Epithelial cell of proximal tubule (primary cell): ENCODE data around the gene TTC39B. TPM values are rescaled to one million over a fixed set of nuclear protein-coding genes. Genes with fewer than 3 reads are reported as not detected.

Experiments used
- DNase-seq: peaks from one replicate; pipeline ENCODE4 v3.0.0-alpha.2; 2011; ENCODE audit warnings: low read depth
- H3K4me3 ChIP-seq: 2 replicates; pipeline ENCODE4 v1.5.1; 2011; ENCODE audit warnings: low read depth, mild to moderate bottlenecking, low read length
- total RNA-seq: library from RNA; depleted of rRNA; stranded (reverse); fragments of >200 nt; gene quantifications from 2 replicates; pipeline ENCODE4 v1.2.3, GENCODE V29; 2015
- TF ChIP-seq, protein P1 (sequence below): conservative IDR thresholded peaks from 2 replicates; pipeline ENCODE4 v1.5.1; 2012; ENCODE audit warnings: low read depth, mild to moderate bottlenecking, low read length

Gene TTC39B
- total RNA-seq, 1 donor from 2014 or later = 5.2 TPM

DNA sequence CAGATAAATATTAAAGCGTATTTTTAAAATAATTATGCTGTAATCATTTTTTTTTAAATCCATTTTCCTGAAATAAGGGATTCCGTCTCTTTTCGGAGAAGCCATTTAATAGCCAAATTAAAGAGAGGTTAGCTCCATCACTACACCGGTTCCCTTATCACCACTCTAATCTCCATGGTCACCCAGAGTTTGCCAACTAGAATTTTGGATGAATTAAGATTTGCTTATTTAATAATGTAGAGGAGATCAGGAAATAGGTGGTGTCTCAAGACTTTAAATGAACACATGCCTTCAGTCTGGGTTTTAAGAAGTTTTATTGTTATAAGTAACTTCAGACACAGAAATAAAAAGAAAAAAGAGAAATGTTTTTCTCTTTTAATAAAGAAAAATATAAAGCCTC is 151.7 kb downstream of the TTC39B start:
- no peak for DNase-seq
- TF ChIP-seq, protein P1, sequence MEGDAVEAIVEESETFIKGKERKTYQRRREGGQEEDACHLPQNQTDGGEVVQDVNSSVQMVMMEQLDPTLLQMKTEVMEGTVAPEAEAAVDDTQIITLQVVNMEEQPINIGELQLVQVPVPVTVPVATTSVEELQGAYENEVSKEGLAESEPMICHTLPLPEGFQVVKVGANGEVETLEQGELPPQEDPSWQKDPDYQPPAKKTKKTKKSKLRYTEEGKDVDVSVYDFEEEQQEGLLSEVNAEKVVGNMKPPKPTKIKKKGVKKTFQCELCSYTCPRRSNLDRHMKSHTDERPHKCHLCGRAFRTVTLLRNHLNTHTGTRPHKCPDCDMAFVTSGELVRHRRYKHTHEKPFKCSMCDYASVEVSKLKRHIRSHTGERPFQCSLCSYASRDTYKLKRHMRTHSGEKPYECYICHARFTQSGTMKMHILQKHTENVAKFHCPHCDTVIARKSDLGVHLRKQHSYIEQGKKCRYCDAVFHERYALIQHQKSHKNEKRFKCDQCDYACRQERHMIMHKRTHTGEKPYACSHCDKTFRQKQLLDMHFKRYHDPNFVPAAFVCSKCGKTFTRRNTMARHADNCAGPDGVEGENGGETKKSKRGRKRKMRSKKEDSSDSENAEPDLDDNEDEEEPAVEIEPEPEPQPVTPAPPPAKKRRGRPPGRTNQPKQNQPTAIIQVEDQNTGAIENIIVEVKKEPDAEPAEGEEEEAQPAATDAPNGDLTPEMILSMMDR = no peak
- no peak overlapping the region for H3K4me3 ChIP-seq

DNA sequence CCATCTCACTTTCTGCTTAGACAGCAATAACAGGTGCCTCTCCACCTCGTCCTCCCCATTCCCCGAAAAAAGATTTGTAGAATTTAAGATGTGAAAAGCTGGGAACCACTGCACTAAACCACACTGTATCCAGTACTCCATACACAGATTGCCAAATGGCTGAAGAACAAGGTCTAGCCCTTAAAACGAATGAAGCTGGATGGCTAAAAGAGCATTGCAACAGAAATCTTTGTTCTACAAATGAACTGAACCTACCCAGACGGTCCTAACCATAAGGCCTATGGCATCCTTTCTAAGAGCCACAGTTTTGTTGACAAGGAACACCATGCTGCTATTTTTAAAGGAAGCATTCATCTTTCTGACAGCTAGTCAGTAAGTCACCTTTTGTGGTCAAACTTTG is 152.3 kb downstream of the TTC39B start:
- no peak for DNase-seq
- H3K4me3 ChIP-seq = no peak overlapping the region
- TF ChIP-seq, protein P1 = no peak

DNA sequence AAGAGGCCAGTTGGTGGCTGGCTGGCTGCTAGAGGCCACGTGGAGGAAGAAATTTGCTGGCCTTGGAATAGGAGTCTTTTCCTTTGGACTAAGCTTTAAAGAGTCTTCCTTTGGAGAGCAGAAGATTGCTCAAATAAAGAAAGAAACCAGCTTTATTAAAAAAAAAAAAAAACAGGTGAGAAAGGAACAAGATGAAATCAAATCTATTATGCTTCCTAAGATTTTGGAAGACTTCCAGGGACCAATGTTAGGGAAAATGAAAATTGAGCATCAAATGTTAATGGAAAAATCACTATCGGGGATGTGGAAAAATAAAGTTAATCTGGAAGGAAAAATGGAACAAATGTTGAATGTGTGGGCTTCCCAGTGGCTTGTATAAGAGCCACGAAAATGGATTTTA is 153.1 kb downstream of the TTC39B start:
- DNase-seq = no peak
- TF ChIP-seq, protein P1 = no peak
- H3K4me3 ChIP-seq = no peak overlapping the region

DNA sequence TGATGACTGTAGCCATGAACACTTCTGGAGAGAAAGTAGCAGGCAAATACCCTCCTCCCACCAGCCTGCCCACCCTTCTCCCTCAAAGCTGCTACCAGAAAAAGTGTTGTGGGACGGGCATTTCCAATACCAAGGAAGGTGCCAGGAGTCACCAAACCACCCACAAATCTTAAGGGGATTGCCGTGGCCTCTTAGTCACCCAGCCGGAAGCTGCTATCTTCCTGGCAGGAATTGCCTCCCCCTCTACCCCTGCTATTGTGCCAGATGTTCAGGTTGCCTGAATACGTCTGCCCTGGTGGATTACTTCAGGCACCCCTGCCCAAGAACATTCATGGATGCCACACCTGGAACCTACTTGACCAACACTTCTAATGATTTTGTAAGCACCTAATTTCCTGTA is 156.1 kb downstream of the TTC39B start:
- DNase-seq = no peak
- H3K4me3 ChIP-seq = no peak overlapping the region
- TF ChIP-seq, protein P1 = no peak

DNA sequence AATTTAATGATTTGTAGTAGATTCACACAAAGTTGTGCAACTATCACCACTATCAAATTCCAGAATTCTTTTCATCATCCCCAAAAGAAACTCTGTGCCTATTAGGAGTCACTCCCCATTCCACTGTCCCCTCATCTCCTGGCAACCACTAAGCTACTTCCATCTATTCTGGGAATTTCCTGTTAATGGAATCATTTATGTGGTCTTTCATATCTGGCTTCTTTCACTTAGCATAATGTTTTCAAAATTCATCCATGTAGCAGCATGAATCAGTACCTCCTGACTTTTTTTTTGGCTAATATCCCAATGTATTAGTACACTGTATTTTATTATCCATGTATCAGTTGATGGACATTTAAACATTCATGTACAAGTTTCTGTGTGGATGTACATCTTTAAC is 157.6 kb downstream of the TTC39B start:
- no peak overlapping the region for H3K4me3 ChIP-seq
- TF ChIP-seq, protein P1 = no peak
- no peak for DNase-seq

DNA sequence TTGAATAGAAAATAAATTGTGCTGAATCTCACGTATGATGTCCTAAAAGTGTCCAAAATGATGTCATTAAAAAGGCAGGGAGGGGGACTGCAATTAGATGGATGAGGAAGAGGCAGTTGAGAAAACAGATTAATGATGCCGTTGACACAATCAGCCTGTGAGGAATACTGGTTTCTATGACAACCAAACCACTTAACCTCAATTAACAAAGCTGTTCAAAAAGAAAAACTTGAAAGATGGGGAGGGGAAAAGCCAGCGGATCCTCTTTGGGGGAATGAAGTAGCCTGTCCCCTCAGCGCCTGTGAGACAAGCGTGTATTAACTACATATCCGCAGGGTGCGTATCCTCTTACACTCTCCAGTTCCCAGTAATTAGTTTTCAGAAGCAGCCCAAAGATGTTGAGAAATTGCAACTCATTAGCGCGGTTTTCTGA is 160.7 kb downstream of the TTC39B start:
- no peak for DNase-seq
- TF ChIP-seq, protein P1 = no peak
- H3K4me3 ChIP-seq = no peak overlapping the region

DNA sequence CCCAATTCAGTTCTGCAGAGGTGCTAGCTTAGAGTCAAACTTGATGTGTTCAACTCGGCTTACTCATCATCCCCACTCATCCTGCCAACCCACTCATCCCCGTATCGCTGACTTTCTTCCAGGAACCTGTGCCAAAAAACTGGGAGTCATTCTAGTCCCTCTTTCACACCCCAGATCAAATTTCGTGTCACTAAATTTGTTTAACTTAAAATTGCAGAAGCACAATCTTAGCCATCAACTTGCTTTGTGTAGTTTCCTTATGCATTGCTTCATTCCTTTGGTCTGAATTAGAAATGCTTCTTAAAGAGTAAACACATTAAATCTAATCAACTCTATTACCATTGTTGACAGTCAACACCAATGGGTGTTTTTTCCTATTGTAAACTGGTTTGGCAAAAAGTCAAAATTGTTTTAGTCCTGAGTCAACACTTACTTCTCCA is 162.4 kb downstream of the TTC39B start:
- DNase-seq = no peak
- TF ChIP-seq, protein P1 = no peak
- no peak overlapping the region for H3K4me3 ChIP-seq
